NCI-H187 treated with DMSO at 0.1 percent for 48 hours (cell line): ENCODE results near the gene CXXC5.

Experiments used
- DNase-seq: peaks from one replicate; lab custom pipeline; 2025; lab: John Stamatoyannopoulos, UW

CXXC5 gene

GRCh38 chr5:139651853-139652787, 4.0 kb downstream of the CXXC5 start:
- DNase-seq, result no peak

GRCh38 chr5:139652788-139653241, 4.7 kb downstream of the CXXC5 start:
- DNase-seq, result no peak

- no peak for DNase-seq
These were observed 5.5 kb downstream of the CXXC5 start for GRCh38 chr5:139653616-139654015.

- no peak for DNase-seq
These were observed 6.3 kb downstream of the CXXC5 start for GRCh38 chr5:139654464-139654863.

- DNase-seq, result no peak
These were observed 6.8 kb downstream of the CXXC5 start for GRCh38 chr5:139654871-139655491.

- DNase-seq, result no peak
These were observed 7.7 kb downstream of the CXXC5 start for GRCh38 chr5:139655727-139656271.

- DNase-seq, result no peak
These were observed 9.5 kb downstream of the CXXC5 start for GRCh38 chr5:139657363-139658321.

- no peak for DNase-seq
These were observed 10.4 kb downstream of the CXXC5 start for GRCh38 chr5:139658501-139658927.

- no peak for DNase-seq
These were observed 10.9 kb downstream of the CXXC5 start for GRCh38 chr5:139658928-139659667.

- DNase-seq, result no peak
These were observed 11.5 kb downstream of the CXXC5 start for GRCh38 chr5:139659695-139660101.

GRCh38 chr5:139660105-139660922, 12.2 kb downstream of the CXXC5 start:
- no peak for DNase-seq

- no peak for DNase-seq
These were observed 13.0 kb downstream of the CXXC5 start for GRCh38 chr5:139660923-139661814.

- DNase-seq, result no peak
These were observed 14.5 kb downstream of the CXXC5 start for GRCh38 chr5:139662617-139663016.

- DNase-seq, result no peak
These were observed 15.3 kb downstream of the CXXC5 start for GRCh38 chr5:139663207-139664085.

- DNase-seq, result no peak
These were observed 16.0 kb downstream of the CXXC5 start for GRCh38 chr5:139664086-139664693.

GRCh38 chr5:139664727-139665351, 16.7 kb downstream of the CXXC5 start:
- DNase-seq, result no peak

GRCh38 chr5:139665626-139666025, 17.5 kb downstream of the CXXC5 start:
- DNase-seq, result no peak
